Measurements from ENCODE around the gene IGFL4. TPM values are rescaled to one million over a fixed set of nuclear protein-coding genes. Genes with fewer than 3 reads are reported as not detected.

The IGFL4 gene
- polyA plus RNA-seq, 3 donors, result not detected

- peaks cover 35 to 46% of the 10 kb centered on the region in 2 donors for H3K36me3 Mint-ChIP-seq
Observed at GRCh38 chr19:46002678-46003275, 38.0 kb downstream of the IGFL4 start.

More at GRCh38 chr19:46002678-46003275, 38.0 kb downstream of the IGFL4 start:
- DNase-seq, result no peak
- H3K9me3 ChIP-seq (replicated peaks in 1 of 2; ENCODE audit: control insufficient read depth in 1 of 2, insufficient read depth in 1 of 2, low read length in 2 of 2), result no peaks in the 10 kb centered on the region
- no peak overlapping the region for H3K9ac ChIP-seq (ENCODE audit: insufficient read depth, low read length, poor library complexity, severe bottlenecking)
- H3K27ac ChIP-seq (ENCODE audit: low read depth in 1 of 2, low read length in 2 of 2), result no peak overlapping the region
- H3K4me1 ChIP-seq (ENCODE audit: control insufficient read depth in 1 of 2, insufficient read depth in 2 of 2, low read length in 2 of 2), result peaks cover 14 to 15% of the 10 kb centered on the region in 2 donors
- peaks cover 25% of the 10 kb centered on the region for H4K20me1 ChIP-seq (ENCODE audit: insufficient read depth, low read length)
- peaks cover 3 to 15% of the 10 kb centered on the region in 2 donors for H3K27me3 ChIP-seq (ENCODE audit: control insufficient read depth in 2 of 2, insufficient read depth in 2 of 2, low read length in 2 of 2)
- TF ChIP-seq CTCF (IDR thresholded peaks at IDR 0.05), result no peak
- peaks cover 19% of the 10 kb centered on the region for H3K4me1 Mint-ChIP-seq
- peaks cover 21 to 28% (median 21%) of the 10 kb centered on the region in 3 donors for H3K27me3 Mint-ChIP-seq (ENCODE audit: low read depth in 3 of 3)
- H2AFZ ChIP-seq (ENCODE audit: insufficient read depth, low read depth, low read length, poor library complexity, severe bottlenecking), result no peak overlapping the region
- no peak overlapping the region for H3K4me2 ChIP-seq (replicated peaks; ENCODE audit: extremely low read depth, low read length, poor library complexity, severe bottlenecking)
- no peaks in the 10 kb centered on the region for H3K79me2 ChIP-seq (ENCODE audit: insufficient read depth, low read length)
- 95% methylated on average over 9 of the region's 15 CpGs for WGBS (ENCODE audit: insufficient coverage)
- H3K9me3 Mint-ChIP-seq, result peaks cover 0 to 12% (median 1%) of the 10 kb centered on the region in 7 donors
- H3K27ac Mint-ChIP-seq, result no peak overlapping the region
- H3K36me3 ChIP-seq (replicated peaks in 1 of 2; ENCODE audit: control insufficient read depth in 1 of 2, insufficient read depth in 2 of 2, low read length in 2 of 2), result peaks cover 9 to 30% of the 10 kb centered on the region in 2 donors
- intact Hi-C loops (cut with micrococcal nuclease), result no loop called here
- H3K4me3 Mint-ChIP-seq, result no peak overlapping the region
- H3K4me3 ChIP-seq (replicated peaks in 1 of 3; ENCODE audit: low read depth in 2 of 3, low read length in 3 of 3), result no peak overlapping the region
